CD4-positive, alpha-beta T cell treated with Interleukin-4 for 1 hour (primary cell): ENCODE results near the gene DHCR7.

Source experiments
- DNase-seq, 2 donors: peaks; one replicate each; pipeline ENCODE4 v3.0.0-alpha.2; 2020 to 2022

The DHCR7 gene

GRCh38 chr11:71448257-71449171 is at the start of gene DHCR7:
Gene DHCR7, minus strand, starts transcription at chr11:71448393. Its CDS starts 3,441 bp downstream, at chr11:71444952.
- DNase-seq: peak; percentile 93

GRCh38 chr11:71496421-71496820 is 48.2 kb upstream of the DHCR7 start:
- DNase-seq: peak in 1 of 2 donors; percentile 3

GRCh38 chr11:71495286-71496230 is 47.4 kb upstream of the DHCR7 start:
- no peak for DNase-seq

GRCh38 chr11:71491940-71492339 is 43.7 kb upstream of the DHCR7 start:
- DNase-seq: no peak

- no peak for DNase-seq
These were observed 43.3 kb upstream of the DHCR7 start for GRCh38 chr11:71491531-71491930.

GRCh38 chr11:71490731-71491390 is 42.7 kb upstream of the DHCR7 start:
- DNase-seq: no peak

GRCh38 chr11:71490044-71490730 is 42.0 kb upstream of the DHCR7 start:
- no peak for DNase-seq

GRCh38 chr11:71489311-71490043 is 41.3 kb upstream of the DHCR7 start:
- no peak for DNase-seq

- DNase-seq: no peak
These were observed 40.6 kb upstream of the DHCR7 start for GRCh38 chr11:71488681-71489270.

- DNase-seq: no peak
These were observed 38.1 kb upstream of the DHCR7 start for GRCh38 chr11:71486320-71486719.

- DNase-seq: no peak
These were observed 37.3 kb upstream of the DHCR7 start for GRCh38 chr11:71485466-71485865.

GRCh38 chr11:71485063-71485399 is 36.8 kb upstream of the DHCR7 start:
- DNase-seq: no peak

- no peak for DNase-seq
These were observed 36.3 kb upstream of the DHCR7 start for GRCh38 chr11:71484248-71485062.

GRCh38 chr11:71483692-71484091 is 35.5 kb upstream of the DHCR7 start:
- no peak for DNase-seq

- DNase-seq: no peak
These were observed 34.7 kb upstream of the DHCR7 start for GRCh38 chr11:71482746-71483364.

GRCh38 chr11:71482216-71482615 is 34.0 kb upstream of the DHCR7 start:
- DNase-seq: no peak

GRCh38 chr11:71481101-71481960 is 33.1 kb upstream of the DHCR7 start:
- no peak for DNase-seq

GRCh38 chr11:71478528-71478840 is 30.3 kb upstream of the DHCR7 start:
- DNase-seq: no peak
